Stimulated activated CD4-positive, alpha-beta T cell treated with anti-CD3 and anti-CD28 coated beads, TNF-alpha, amount 100 ng/mL, for 1 hour (primary cell): Measurements from ENCODE around the gene THOC3.
"Not testable (repeated sequence)": the region's sequence is repeated elsewhere in the genome, so short reads cannot be mapped to it uniquely, and the experiment has no call there.

Experiments used
- DNase-seq, 3 donors: peaks; one replicate each; pipeline ENCODE4 v3.0.0-alpha.2; 2020; ENCODE audit warnings: low read depth in 3 of 3, low spot score in 1 of 3

Gene THOC3, protein sequence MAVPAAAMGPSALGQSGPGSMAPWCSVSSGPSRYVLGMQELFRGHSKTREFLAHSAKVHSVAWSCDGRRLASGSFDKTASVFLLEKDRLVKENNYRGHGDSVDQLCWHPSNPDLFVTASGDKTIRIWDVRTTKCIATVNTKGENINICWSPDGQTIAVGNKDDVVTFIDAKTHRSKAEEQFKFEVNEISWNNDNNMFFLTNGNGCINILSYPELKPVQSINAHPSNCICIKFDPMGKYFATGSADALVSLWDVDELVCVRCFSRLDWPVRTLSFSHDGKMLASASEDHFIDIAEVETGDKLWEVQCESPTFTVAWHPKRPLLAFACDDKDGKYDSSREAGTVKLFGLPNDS

DNA sequence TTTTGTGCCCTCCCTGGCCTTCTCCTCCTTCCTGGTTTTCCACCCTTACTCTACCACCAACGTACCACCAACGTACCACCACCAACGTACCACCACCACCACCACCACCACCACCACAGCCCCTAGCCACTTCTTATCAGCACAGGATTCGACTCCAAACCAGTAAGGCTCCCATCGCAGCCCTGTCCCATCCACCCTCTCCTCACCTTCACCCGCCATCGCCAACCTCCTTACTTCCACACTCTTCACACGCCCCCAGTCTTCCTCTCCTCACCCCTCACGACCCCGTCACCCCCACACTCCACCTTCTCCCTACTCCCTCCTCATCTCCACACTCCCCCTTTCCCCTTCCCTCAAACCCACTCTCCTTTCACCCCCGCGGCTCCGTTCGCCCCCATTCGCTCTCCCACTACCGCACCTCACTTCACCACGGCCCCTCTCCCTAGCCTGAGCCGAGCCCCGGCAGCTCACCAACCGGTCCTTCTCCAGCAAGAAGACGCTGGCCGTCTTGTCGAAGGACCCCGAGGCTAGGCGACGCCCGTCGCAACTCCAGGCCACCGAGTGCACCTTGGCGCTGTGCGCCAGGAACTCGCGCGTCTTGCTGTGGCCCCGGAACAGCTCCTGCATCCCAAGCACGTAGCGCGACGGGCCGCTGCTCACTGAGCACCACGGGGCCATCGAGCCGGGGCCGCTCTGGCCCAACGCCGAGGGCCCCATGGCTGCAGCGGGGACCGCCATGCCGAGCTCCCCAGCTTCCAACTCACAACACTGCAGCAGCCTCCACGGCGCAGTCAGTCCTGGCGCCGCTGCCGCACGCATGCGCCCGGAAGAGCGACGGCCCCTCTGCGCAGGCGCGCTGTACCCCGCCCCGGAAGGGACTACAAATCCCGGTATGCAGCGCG, at the start of gene THOC3:
THOC3 (minus strand) TSS at position 845 of the 902 bp plus-strand sequence; CDS start at position 738, 107 bp downstream.
- peak; percentile 38 to 72 (median 57) for DNase-seq

DNA sequence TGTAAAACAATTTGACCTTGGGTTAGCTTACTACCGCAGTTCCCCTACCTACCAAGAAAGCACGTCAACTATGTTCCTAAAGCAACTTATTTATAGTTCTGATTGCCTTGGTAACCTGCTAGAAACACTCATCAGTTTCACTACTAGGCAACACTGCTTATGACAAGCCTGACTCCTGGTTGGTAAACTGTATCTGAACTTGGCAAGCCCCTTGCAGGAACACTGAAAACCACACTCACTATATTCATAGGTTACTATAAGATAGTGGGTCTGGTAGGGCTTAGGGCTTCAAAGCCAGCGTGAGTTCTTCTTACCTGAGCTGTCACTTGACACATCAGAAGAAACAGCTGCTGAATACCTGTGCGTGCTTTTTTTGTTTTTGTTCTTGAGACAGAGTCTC, 49.2 kb upstream of the THOC3 start:
- not testable (repeated sequence) for DNase-seq

DNA sequence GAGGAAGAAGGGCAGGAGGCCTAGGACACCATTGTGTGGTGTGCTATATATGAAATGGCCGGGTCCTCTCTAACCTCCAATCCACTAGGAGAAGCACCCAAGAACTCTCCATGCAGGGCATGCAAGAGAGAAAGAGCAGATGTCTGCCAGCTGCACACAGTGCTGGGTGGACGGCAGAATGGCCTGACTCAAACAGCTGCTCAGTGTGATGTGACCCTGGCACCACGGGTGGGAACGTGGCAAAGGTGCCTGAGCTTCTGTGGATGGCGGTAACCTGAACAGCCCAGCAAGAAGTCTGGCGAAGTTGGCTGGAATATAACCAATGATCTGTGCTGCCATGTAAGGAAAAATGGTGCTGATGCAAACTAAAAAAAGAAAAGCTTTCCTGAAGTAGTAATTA, 46.2 kb upstream of the THOC3 start:
- DNase-seq = not testable (repeated sequence)

DNA sequence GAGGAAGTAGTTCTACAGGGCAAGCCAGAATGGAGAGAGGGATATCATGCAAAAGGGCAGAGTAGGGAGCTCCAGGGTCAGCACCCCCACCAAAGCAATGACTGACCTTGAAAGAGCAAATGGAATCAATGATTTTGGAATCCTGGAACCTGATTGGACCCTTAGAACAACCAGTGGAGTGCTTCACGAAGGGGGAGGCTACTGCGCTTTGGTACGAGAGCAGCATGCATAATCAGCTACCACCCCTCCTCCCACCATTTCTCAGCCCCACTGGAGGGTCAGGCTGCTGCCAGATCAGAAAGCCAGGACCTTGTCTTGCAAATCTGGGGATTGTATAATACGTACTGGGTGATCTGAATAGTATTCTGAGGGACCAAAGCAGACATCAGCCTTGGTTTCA, 43.0 kb upstream of the THOC3 start:
- DNase-seq = not testable (repeated sequence)

DNA sequence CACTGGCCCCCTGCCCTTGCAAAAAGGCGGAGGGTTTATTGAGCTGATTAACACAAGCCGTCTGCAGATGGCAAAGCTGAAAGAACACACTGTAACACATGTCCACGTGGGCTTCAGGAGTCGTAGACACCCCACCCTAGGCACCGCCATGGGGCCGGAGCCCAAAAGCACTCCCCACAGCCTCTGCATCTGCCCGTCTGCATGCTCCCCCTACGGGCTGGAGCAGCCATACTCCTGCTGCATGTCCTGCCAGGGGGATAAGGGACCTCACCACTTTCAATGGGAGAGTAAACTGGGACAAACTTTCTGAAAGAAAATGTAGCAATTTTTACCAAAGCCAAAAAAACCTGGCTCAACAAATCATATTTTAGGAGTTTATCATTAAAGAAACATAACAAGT, 42.1 kb upstream of the THOC3 start:
- DNase-seq = not testable (repeated sequence)

DNA sequence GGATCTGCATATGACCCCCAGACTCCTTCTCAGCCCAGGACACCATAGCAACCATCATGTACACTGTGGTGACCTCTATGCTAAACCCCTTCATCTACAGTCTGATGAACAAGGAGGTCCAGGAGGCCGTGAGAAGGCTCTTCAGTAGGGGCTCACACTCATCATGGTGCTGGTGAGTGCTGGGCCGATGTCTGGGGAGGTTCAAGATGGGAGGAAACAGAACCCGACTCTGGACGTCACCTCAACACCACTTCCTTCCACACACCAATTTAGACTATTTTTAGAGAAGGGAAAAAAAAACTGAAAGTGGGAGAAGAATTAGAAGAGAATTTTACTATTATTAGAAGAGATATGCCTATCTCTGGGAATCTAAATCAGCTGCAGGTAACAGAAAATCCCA, 39.1 kb upstream of the THOC3 start:
- DNase-seq = not testable (repeated sequence)

DNA sequence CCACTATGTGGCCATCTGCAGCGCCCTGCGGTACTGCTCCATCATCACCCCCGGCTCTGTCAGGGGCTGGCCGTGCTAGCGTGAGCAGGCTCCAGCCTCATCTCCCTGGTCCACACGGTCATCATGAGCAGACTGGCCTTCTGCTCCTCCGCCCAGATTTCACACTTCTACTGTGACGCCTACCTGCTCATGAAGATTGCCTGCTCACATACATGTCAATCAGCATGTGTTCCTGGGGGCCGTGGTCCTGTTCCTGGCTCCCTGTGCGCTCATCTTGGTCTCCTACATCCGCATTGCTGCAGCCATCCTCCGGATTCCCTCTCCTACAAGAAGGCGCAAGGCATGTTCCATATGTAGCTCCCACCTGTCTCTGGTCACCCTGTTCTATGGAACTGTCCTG, 38.7 kb upstream of the THOC3 start:
- not testable (repeated sequence) for DNase-seq

DNA sequence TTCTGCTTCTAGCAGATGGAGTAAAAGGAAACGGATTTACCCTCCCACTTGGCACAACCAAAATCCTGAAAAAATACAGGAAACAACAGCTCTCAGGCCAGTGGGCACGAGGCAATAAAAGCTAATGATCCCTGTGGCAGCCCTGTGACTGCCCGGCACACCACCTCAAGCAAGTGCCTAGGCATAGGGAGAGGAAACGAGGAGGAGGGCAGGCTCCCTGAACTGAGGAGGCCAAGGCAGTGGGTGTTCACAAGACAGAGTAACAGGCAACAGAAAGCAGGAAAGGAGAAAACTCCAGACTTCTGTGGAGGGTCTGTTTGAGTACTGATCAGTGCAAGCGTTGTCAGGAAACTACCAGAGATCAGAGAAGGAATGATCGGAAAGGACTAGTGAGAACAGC, 29.9 kb upstream of the THOC3 start:
- DNase-seq = not testable (repeated sequence)

DNA sequence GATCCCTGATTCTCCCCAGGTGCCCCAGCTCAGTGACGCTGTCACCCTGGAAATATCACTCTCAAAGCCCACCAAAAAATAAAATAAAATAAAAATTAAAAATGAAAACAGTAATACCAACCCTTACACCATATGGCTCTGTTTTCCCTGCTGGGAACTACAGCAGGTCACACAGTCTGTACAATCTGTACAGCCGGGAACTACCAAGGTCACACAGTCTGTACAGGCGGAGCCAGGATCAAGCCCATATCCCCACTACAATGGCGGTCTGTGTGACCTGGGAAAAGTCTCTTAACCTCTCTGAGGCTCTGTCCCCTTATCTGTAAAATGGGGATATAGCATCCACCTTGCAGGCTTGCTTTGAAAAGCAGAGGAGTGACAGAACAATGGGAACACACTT, 29.4 kb upstream of the THOC3 start:
- DNase-seq = not testable (repeated sequence)

DNA sequence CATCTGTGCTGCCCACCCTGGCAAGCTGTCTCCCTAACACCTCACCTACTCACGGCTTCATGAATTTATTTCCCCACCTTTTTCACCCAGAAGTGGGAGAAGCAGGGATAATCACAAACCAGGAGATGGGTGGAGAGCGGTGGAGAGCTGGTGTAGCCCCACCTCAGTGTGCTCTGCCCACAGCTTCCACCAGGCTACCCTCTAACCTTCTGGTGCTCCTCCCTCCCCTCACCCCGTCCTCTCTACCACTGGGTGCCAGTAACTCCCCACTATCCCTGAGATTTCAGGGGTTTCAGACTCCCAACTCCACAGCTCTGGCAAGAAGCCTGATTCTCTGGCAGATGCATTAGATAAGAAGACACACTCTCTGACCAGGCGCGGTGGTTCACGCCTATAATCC, 28.7 kb upstream of the THOC3 start:
- DNase-seq = not testable (repeated sequence)

DNA sequence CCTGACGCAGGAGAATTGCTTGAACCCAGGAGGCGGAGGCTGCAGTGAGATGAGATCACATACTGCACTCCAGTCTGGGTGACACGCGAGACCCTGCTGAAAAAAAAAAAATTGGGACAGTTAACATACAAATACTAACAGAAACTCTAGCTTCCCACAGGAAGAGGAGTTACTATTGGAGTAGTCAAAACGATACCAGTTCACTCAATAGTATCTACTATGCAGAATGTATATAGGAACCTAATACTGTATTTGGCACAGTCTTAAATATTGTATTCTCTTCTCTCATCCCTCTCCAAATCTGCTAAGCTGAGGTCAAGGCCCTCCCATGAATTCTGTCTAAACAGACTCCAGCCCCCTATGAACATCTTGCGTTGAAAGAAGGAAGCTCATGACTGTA, 27.4 kb upstream of the THOC3 start:
- not testable (repeated sequence) for DNase-seq

DNA sequence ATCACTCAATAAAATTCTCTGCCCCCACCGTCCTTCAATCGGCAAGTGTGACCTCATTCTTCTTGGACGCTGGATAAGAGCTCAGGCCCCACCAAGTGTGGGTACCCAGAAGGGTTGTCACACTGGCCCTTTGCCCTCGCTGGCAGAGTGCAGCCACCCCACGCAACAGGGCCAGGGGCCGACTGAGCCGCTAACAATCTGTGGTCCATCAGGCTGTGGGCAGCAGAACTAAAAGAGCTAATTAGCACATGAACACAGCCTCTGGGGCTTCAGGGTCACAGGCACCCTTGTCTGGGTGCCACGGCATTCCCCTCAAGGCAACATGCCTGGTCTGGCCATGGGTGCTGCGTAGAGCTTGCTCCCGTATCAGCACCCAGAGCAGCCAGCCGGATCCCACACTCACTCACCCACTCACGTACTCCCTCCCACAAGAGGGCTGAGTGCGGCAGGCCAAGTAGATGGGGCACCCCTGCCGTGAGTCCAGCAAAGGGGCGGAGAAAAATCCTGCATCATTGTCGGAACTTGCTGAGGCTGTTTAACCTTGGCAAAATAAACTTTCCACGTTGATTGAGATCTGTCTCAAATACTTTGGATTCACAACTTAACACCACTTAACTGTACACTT, 11.4 kb upstream of the THOC3 start:
- DNase-seq = not testable (repeated sequence)

DNA sequence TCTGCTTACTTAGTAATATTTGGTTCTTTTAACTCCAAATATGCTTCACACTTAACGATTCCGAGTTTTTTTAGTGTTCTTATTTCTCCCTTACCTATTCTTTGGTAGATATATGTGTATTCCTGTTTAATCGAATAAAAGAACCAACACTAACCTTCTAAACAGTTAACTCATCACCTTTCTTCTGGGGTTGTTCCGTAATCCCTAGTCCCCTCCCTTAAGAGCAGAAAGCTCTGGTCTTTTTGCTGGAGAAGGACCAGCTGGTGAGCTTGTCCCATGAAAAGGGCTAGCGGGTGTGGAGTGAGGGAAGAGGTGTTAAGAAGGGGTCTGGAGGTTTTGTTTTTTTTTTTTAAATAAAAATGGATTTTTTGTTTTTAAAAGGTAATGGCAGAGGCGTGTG, 266 bp upstream of the THOC3 start:
- not testable (repeated sequence) for DNase-seq

DNA sequence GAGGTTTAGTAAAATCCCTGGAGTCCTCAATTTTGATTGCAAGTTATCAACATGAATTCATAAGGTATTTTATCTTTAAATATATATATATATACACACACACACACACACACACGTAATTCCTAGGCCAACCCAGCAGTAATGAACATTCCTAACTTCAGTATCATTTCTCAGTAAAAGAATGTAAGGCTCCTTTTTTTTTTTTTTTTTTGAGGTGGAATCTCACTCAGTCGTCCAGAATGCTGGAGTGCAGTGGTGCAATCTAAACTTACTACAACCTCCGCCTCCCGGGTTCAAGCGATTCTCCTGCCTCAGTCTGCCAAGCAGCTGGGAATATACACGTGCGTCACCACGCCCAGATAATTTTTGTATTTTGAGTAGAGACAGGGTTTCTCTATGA, 5.8 kb downstream of the THOC3 start:
- not testable (repeated sequence) for DNase-seq

DNA sequence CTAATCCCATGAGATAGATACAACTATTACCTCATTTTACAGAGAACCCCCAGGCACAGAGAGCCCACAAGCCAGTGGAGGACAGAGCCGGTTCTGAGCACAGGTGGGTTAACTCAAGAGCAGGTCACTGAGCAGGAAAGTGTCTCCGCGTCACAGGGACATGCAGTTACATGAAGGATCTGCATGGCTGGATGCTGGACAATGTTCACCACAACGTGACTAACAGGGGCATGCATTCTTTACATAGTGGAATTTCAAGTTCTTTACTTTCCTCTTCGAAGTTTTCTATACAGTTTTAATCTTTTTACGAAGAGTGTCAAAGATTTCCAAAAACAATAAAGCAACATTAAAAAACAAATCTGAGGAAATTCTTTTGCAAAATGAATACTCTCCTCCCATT, 7.9 kb downstream of the THOC3 start:
- DNase-seq = not testable (repeated sequence)

DNA sequence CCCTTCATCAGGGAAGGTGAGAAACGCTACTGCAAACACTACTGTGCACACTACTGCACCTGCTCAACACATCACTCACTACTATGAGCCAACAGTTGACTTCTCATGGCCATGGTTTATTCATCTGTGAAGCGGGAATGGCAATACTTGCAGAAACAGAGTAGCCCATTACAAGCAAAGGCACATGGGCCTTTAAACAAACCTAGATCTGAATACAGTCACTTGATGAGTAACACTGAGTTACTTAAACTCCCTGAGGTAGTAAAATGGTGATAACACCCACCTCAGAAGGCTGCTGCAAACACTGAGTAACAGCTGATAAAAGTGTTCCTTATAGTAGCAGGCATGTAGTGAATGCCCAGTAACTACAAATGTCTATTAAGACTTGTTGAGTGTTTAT, 9.6 kb downstream of the THOC3 start:
- not testable (repeated sequence) for DNase-seq

DNA sequence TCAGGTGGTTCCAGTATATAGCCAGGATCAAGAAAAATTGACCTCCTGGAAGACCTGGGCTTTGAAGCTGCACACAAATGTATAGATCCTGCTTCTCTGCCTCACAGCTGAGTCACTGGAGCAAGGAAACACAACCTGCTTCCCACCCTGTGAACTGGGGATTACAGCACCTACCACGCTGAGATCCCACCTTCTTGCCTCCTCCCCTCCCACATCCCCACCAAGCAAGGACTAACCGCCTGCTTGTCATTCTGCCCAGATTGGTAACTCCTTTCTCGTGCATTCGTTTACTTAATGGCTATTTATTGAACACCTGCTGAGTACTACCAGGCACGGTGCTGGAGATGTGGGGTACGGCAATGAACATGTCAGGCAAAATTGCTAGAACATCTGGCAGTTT, 14.0 kb downstream of the THOC3 start:
- not testable (repeated sequence) for DNase-seq

DNA sequence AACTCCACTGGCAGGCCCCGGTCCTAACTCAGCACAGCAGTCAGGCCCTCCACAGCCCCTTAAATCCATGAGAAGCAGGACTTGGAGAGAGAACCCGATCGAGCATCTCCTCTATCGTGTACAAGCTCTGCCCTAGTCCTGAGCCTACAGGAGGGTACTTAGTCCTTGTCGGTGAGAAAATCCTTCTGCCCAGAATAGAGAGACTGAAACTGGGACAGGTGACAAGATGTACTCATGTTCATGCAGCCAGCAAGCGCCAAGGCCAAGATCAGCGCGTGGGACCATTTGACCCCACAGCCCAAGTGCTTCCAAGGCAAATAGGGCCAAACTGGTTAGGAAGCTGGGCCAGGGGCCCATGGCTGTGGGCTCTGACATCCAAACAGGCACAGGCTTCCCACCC, 15.3 kb downstream of the THOC3 start:
- DNase-seq = not testable (repeated sequence)

DNA sequence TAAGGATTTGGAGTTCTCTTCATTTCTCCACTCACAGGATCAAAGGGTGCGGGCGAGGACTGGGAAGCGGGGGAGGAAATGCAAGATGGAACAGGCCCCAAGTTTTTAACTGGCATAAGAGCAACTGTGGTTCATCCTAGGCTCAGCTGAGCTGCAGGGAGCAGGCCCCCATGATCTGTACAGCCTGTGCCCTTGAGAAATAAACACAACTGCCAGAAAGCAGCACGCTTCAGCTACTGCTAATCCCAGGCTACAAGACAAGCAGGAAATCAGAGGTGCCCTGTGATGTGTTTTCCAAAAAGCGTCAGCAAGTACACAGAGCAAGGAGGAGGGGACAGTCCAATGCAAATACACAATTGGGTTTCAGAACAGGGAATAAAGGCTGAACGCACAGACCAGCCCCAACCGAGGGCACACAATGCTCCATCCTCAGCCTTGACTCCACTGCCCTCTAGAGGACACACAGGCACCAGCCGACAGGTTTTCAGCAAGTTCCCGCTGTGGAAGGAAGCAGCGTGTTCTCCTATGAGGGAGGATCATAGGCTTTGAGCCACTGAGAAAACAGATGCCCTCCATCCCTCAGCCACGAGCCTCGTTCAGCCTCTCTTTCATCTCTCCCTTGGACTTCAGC, 16.7 kb downstream of the THOC3 start:
- not testable (repeated sequence) for DNase-seq

DNA sequence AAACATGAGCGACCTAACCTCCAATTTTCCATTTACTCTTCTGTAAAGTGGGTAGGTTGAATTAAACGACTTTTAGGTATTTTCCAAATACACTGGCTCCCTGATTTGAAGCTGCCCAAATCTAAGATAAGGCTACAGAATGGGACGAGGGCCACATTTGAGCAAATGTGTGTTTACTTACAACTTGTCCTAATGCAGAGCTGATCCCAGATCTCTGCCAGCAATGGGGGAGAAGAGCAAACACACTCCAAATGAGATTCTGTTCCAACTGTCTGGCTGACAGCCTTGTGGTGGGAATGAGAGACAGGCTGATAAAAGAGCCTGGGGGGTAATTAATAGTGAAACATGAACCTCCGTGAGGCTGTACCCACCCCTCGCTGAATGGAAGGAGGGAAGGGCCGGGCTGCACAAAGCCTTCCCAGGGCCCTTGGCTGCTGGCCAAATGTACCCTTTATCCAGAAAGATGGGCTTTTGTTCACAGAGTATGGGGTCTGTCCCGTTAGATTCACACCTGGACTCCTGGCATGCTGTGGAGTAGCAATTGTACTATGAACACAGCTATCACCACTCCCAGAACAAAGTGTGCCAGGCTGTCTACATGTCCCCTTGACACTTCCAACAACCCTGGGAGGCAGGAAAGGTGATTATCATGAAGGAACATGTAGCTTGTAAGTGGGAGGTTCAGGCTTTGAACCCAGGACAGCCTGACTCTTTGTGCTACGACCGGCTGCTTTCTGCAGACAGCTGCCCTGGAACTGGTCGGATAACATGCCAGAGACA, 19.6 kb downstream of the THOC3 start:
- not testable (repeated sequence) for DNase-seq
